ENCODE measurements around the gene APP.
"Not testable (repeated sequence)": the region's sequence is repeated elsewhere in the genome, so short reads cannot be mapped to it uniquely, and the experiment has no call there.

APP gene

DNA sequence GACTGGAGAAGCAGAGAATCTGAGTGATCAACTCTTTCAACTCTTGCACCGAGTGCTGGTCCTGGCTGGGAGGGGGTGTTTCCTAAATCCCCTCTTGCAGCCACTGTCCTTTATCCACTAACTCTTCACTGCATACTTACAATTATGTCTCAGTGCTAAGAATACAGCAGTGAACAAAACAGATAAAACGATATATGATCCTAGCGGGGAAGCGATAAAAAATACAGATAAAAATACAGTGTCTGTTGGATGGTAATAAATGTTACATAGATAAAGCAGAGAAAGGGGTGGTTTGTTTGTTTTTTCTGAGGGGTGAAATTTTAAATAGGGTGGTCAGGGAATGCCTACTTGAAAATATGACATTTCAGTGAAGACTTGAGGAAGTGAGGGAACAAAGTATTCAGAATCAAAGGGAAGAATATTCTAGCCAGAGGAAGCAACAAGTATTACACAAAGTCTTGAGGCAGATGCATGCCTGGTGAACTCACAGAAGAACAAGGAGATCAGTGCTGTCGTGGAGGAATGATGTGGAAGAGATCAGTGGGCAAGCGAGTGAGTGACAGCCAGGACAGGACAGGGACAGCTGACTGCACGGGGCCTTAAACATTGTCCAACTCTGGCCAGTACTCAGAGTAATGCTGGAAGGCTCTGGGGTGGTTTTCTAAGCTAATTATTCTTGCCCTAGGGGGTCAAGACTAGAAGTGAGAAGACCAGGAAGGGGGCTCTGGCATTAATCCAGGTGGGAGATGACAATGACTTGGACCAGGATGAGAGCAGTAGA, 110.0 kb downstream of the APP start:
- DNase-seq: no peak

DNA sequence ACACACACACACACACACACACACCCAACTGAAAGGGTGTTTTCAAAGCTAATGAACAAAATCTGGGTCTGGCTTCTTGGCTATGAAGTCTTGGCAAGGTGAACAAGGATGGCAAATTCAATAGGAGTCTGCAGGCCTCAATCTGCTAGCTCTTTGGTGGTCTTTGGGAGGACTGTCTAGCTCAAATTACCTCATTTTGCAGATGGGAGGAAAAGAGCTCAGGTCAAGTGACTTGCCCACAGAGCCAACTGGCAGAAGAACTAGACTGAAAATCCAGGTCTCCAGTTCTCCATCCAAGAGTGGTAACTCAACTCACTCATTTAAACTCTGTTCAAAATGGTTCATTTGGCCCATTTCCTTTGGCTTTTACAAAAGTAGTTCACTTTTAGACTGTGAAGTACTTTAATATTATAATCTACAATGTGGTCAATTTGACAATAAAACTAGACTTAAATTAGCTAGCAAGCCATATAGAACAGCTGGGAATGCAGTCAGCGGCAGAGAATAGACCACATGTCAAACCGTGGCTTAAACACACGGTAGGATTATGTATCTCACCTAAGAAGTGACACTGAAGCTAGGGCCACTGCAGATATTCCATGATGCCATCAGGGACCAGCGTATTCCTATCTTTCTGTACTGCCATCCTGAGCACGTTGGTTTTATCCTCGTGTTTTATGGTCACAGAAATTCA, 112.9 kb downstream of the APP start:
- DNase-seq: no peak

- DNase-seq: no peak
These were observed 114.7 kb downstream of the APP start for GRCh38 chr21:26055841-26056264.

GRCh38 chr21:26055010-26055409, 115.6 kb downstream of the APP start:
- no peak for DNase-seq

DNA sequence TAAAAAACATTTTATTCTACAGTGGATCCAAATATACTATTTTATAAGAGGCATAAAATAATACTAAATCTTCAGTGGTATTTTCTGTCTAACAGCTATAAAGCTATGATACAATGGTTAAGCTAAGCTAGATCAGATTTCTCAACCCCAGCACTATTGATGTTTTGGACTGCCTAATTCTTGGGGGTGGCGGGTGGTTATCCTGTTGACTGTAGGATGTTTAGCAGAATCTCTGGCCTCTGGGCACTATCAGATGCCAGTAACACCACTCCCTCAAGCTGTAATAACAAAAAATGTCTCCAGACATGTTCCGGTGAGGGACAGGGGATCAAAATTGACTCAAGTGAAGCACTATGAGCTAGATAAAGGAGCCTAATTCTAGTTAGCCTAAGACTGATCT, 118.5 kb downstream of the APP start:
- DNase-seq: no peak

DNA sequence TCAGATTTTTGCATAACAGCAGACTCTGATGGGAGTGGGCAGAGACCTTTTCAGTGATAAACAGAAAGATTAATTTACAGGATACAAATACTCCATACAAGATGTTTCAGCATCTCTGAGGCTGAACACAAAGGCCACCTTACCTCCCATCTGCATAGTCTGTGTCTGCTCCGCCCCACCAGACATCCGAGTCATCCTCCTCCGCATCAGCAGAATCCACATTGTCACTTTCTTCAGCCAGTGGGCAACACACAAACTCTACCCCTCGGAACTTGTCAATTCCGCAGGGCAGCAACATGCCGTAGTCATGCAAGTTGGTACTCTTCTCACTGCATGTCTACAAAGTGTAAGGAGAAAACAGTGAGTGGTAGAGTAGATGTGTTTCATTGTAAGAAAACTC, 119.7 kb downstream of the APP start:
- no peak for DNase-seq

- no peak for DNase-seq
These were observed 120.8 kb downstream of the APP start for GRCh38 chr21:26049803-26050202.

DNA sequence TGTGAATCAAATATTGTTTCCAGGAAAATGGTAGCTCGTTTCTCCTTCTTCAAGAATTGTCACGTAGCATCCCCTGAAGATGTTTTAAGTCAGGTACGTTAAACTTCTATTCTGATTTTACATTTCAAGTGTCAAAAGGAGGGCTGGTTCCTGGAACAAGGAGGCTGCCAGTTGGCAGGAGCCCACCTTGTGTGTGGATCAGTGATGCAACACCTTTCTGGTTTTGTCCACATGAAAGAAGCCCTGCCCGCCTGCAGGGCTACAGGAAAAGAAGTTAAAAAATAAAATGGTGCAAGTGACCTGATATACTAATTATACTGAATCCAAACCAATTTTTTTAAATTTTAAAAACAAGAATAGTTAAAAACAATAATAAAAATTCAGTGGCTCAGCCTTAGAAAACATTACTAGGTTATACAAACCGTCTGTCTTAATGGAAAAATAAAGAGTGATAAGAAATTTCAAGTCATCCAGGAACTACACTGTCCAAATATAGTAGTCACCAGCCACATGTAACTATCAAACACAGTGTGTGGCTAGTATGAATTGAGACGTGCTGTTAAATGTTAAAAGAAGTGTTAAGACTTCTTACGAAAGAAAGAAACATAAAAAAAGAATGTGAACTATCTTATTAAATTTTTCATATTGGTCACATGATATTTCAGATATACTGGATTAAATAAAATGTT, 123.1 kb downstream of the APP start:
- no peak for DNase-seq

DNA sequence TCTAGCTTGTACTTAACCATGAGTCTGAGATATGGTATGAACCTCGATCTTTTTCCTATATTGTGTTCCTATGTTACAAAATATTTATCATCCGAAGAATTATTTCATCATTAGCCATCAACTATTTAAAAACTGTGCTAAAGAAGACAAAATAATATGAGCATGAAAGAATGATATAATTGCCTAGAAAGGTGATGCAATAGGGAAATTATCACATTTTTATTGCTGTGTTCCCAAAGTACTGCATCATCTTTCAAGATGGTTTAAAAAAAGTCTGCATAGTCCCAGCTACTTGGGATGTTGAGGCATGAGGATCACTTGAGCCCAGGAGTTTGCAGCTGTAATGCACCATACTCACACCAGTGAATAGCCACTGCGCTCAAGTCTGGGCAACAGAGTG, 126.7 kb downstream of the APP start:
- no peak for DNase-seq

GRCh38 chr21:26042181-26042876, 128.2 kb downstream of the APP start:
- no peak for DNase-seq

DNA sequence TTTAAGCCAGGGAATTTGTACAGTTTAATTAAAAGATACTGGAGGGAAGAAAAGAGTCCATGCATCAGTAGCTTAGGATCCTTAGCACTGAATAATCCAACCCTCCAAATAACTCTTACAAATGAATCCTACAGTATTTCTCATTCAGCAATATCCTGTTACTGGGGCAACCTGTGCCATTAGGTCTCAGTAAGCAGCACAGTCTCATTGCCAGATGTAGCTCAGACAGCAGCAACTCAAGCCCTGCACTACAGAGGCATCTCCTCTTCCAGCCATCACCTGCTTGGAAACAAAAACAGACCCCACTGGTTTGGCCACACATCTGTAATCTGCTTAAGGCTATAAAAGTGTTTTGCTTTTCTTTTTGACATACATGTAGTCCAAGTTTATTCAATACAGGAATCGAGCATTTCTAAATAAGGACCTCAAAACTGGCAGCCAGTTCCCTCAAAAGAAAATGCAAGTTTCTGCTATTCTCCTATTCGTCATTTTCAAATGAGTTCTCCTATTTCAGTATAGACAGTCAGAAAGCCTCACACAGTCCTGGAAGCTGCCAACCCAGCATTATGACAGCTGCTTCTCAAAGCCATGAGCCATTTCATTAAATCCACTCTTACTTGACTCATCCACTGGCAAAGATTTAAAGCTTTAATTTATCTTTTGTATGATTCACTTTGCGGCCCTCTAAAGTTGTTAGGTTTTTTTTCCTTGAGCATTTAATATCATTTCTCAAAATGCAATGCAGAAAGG, 129.0 kb downstream of the APP start:
- DNase-seq: no peak

- DNase-seq: no peak
These were observed 133.7 kb downstream of the APP start for GRCh38 chr21:26036916-26037315.

- no peak for DNase-seq
These were observed 138.3 kb downstream of the APP start for GRCh38 chr21:26032263-26032662.

DNA sequence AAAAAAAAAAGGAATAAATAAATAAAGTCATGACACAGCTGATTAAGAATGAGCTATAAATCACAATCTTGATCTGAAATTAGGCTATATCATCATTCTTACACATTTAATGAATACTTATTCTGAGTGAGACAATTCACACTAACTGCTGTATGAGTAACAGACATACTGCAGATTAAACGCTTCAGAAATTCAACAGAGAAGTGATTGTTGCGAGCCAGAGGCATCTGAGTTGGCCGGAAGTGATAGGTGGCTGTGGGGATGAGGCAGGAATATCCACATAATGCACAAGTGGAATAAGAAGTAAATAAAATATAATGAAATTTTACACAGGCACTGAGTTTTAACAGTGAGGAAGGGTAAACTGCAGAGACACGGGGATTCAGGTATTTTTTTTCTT, 142.4 kb downstream of the APP start:
- DNase-seq: no peak

- DNase-seq: no peak
These were observed 142.9 kb downstream of the APP start for GRCh38 chr21:26027696-26028095.

DNA sequence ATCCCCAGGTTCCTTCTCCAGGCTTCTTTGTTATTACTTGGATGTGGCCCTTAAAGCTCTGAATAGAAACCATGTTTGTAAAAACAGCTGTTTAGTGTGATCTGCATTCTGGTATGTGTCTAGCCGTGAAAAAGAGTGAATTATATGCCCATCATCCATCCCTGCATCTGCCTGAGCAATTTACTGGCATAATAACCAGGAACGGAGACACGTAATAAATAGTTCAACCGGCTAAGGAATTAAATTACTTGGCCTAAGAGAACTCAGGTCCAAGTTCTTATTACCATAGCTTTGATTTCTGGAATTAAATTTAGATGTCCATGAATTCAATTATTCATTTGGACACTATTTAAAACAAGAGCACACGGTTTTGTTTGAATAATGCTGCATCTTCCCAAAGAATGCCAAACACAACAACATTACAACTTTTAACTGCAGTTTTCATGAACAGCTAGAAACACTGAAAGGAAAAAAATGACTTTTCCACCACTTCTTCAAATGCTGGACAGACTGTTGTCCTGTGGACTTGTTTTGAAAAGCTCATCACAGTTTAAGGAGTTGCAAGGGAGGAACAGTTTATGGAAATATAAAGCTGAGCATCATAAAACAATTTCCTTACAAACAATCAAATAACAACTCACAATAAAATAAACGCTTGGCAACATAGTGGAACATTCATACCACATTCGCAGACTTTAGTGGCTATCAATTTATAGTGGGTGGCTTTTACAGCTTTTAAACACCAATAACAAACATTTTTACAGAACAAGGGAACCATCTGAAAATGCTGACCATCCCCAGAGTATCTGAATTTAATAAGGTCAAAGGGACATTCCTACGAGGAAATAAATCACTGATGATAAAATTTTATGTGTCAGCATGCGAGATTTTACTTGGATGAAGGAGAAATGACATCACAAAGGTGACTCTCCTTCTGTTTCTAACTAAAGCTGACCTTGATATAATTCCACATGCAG, 144.7 kb downstream of the APP start:
- DNase-seq: no peak

DNA sequence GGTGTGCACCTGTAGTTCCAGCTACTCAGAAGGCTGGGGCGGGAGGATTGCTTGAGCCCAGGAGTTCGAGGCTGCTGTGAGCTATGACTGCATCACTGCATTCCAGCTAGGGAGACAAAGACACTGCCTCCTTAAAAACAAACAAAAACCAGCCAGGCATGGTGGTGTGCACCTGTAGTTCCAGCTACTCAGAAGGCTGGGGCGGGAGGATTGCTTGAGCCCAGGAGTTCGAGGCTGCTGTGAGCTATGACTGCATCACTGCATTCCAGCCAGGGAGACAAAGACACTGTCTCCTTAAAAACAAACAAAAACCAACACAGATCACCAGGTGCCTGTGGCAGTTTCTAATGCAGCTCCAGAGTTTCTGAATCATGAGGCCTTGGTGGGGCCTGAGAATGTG, 147.2 kb downstream of the APP start:
- not testable (repeated sequence) for DNase-seq

GRCh38 chr21:26022598-26023337, 147.8 kb downstream of the APP start:
- DNase-seq: not testable (repeated sequence)

DNA sequence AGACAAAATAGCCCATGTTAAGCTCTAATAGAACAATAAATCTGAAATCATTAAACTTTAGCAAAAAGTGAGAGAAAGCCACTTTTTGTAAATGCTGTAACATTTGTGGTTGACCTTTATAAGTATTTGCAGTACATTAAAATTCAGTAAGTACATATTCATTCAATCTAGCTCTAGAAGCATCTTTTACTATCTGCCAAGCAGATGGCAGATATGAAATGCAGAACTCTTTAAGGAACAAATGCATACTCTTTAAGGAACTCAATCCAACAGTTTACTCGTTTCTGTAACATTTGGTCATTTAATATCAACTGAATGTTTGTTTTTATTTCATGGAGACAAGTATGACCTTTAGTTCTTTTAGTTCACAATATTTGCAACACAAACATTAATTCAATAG, 150.1 kb downstream of the APP start:
- no peak for DNase-seq

DNA sequence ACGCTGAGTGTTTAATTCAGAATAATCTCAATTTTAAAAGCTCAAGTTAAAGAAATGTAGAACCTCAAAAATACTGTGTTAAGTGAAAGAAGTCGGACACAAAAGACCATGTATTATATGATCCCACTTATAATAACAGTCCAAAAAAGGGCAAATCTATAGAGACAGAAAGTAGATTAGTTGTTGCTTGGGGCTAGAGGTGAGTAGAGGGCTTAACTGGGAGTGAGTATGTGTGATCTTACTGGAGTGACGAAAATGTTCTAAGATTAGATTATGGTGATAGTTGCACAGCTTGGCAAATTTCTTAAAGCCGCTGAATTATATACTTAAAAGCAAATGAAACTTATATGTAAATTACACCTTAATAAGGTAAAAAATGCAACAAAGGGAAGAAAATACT, 150.5 kb downstream of the APP start:
- DNase-seq: no peak

GRCh38 chr21:26019236-26019635, 151.3 kb downstream of the APP start:
- no peak for DNase-seq
